ENCODE data around the gene FRG2.
"Not testable (repeated sequence)": the region's sequence is repeated elsewhere in the genome, so short reads cannot be mapped to it uniquely, and the experiment has no call there.

Gene FRG2

GRCh38 chr4:189981970-189982369, 45.1 kb downstream of the FRG2 start (continued):
- TF ChIP-seq TSHZ2 (CRISPR knock-in tag; IDR thresholded peaks at IDR 0.05) (no peak), BACH2 (CRISPR knock-in tag; IDR thresholded peaks at IDR 0.05; ENCODE audit: borderline replicate concordance) (no peak)

- not testable (repeated sequence) for ATAC-seq
These were observed 46.8 kb downstream of the FRG2 start for GRCh38 chr4:189980292-189980691.

GRCh38 chr4:189979196-189980047, 47.6 kb downstream of the FRG2 start:
- TF ChIP-seq PPARA (CRISPR knock-in tag; IDR thresholded peaks at IDR 0.05; ENCODE audit: borderline replicate concordance): no peak
- no peak for TF ChIP-seq SNAI2 (CRISPR knock-in tag; IDR thresholded peaks at IDR 0.05)
- TF ChIP-seq ZFP30 (CRISPR knock-in tag; IDR thresholded peaks at IDR 0.05): no peak
- TF ChIP-seq BACH2 (CRISPR knock-in tag; IDR thresholded peaks at IDR 0.05; ENCODE audit: borderline replicate concordance): no peak
- no peak for TF ChIP-seq ZNF565 (CRISPR knock-in tag; conservative IDR thresholded peaks at IDR 0.05; ENCODE audit: low read depth)
- TF ChIP-seq CSDC2 (CRISPR knock-in tag; IDR thresholded peaks at IDR 0.05): no peak
- TF ChIP-seq RARB (CRISPR knock-in tag; IDR thresholded peaks at IDR 0.05): no peak
- no peak for TF ChIP-seq ZFP3 (CRISPR knock-in tag; IDR thresholded peaks at IDR 0.05)
- TF ChIP-seq ZNF8 (CRISPR knock-in tag; IDR thresholded peaks at IDR 0.05): no peak
- TF ChIP-seq CSRNP3 (CRISPR knock-in tag; IDR thresholded peaks at IDR 0.05): no peak
- no peak for TF ChIP-seq PATZ1 (CRISPR knock-in tag; IDR thresholded peaks at IDR 0.05; ENCODE audit: borderline replicate concordance)
- no peak for TF ChIP-seq TSHZ2 (CRISPR knock-in tag; IDR thresholded peaks at IDR 0.05)
- no peak for TF ChIP-seq POU6F1 (CRISPR knock-in tag; IDR thresholded peaks at IDR 0.05; ENCODE audit: borderline replicate concordance, low read depth)
- TF ChIP-seq CREB5 (CRISPR knock-in tag; IDR thresholded peaks at IDR 0.05; ENCODE audit: low read depth): no peak
- no peak for TF ChIP-seq ZNF70 (CRISPR knock-in tag; IDR thresholded peaks at IDR 0.05)
- no peak for TF ChIP-seq GLIS3 (CRISPR knock-in tag; IDR thresholded peaks at IDR 0.05)
- TF ChIP-seq ESRRG (CRISPR knock-in tag; IDR thresholded peaks at IDR 0.05): no peak
- no peak for TF ChIP-seq ZC3H10 (CRISPR knock-in tag; IDR thresholded peaks at IDR 0.05)
- no peak for ATAC-seq

Data from SK-N-SH treated with all-trans-retinoic acid at 6 μM for 48 hours (cell line).